Activated CD4-positive, alpha-beta memory T cell treated with anti-CD3 and anti-CD28 coated beads, Interleukin-2, amount 10 ng/mL, durations not matched to agents 7 days and 5 days (primary cell): Measurements from ENCODE around the gene UCHL1. TPM values are rescaled to one million over a fixed set of nuclear protein-coding genes. Genes with fewer than 3 reads are reported as not detected.
"Not testable (repeated sequence)": the region's sequence is repeated elsewhere in the genome, so short reads cannot be mapped to it uniquely, and the experiment has no call there.

Experiments
- CTCF ChIA-PET: fragments of 350-600 bp; sonication (Branson Sonifier 250); formaldehyde crosslinking; loops from one replicate; lab custom pipeline; 2021; ENCODE audit warnings: antibody characterized with exemption, inconsistent platforms; lab: Charles Lee
- POLR2A ChIA-PET: fragments of 350-600 bp; sonication (Branson Sonifier 250); formaldehyde crosslinking; loops from one replicate; lab custom pipeline; 2021; ENCODE audit warnings: antibody characterized with exemption; lab: Charles Lee
- DNase-seq: peaks from one replicate; pipeline ENCODE4 v3.0.0-alpha.2; 2020
- H3K27ac Mint-ChIP-seq: one replicate; pipeline ENCODE4 v1.8.0; 2021; ENCODE audit warnings: mild to moderate bottlenecking, mixed read lengths
- H3K27me3 Mint-ChIP-seq: one replicate; pipeline ENCODE4 v1.8.0; 2021; ENCODE audit warnings: mixed read lengths
- H3K36me3 Mint-ChIP-seq: one replicate; pipeline ENCODE4 v1.8.0; 2021; ENCODE audit warnings: low read depth, mixed read lengths
- H3K4me1 Mint-ChIP-seq: one replicate; pipeline ENCODE4 v1.8.0; 2021; ENCODE audit warnings: mixed read lengths
- H3K4me3 Mint-ChIP-seq: one replicate; pipeline ENCODE4 v1.8.0; 2021; ENCODE audit warnings: mild to moderate bottlenecking, mixed read lengths
- H3K9me3 Mint-ChIP-seq: one replicate; pipeline ENCODE4 v1.8.0; 2021; ENCODE audit warnings: mixed read lengths
- total RNA-seq, 2 experiments: library from RNA; stranded (reverse); gene quantifications; one replicate each; pipeline ENCODE4 v1.2.3, GENCODE V29; 2021

UCHL1 gene
- total RNA-seq, 2 experiments from 2014 or later = not detected

GRCh38 chr4:41257257-41257901 lies 651 bp downstream of the UCHL1 start:
- H3K9me3 Mint-ChIP-seq = no peaks in the 10 kb centered on the region
- H3K4me1 Mint-ChIP-seq = peaks cover 6% of the 10 kb centered on the region
- no peaks in the 10 kb centered on the region for H3K36me3 Mint-ChIP-seq
- DNase-seq = no peak
- ChIA-PET POLR2A (no interaction called here), CTCF (interaction anchor here (1.3 kb wide), 1 partner anchor 24 kb away, joined by 4 read pairs; no protein-coding TSS in a partner anchor)
- peaks cover 36% of the 10 kb centered on the region for H3K27me3 Mint-ChIP-seq
- H3K4me3 Mint-ChIP-seq = no peak overlapping the region
- no peak overlapping the region for H3K27ac Mint-ChIP-seq

GRCh38 chr4:41257906-41258305 lies 1.2 kb downstream of the UCHL1 start:
- no peaks in the 10 kb centered on the region for H3K9me3 Mint-ChIP-seq
- ChIA-PET POLR2A (no interaction called here), CTCF (interaction anchor here (0.5 to 1.3 kb wide), 3 partner anchors 23 to 726 kb away, joined by 3 to 4 read pairs (median 3); no protein-coding TSS in a partner anchor)
- peaks cover 36% of the 10 kb centered on the region for H3K27me3 Mint-ChIP-seq
- no peaks in the 10 kb centered on the region for H3K36me3 Mint-ChIP-seq
- peaks cover 6% of the 10 kb centered on the region for H3K4me1 Mint-ChIP-seq
- no peak overlapping the region for H3K4me3 Mint-ChIP-seq
- no peak overlapping the region for H3K27ac Mint-ChIP-seq
- no peak for DNase-seq

GRCh38 chr4:41258783-41259182 lies 2.1 kb downstream of the UCHL1 start:
- Mint-ChIP-seq H3K27ac (no peak overlapping the region), H3K4me1 (peaks cover 6% of the 10 kb centered on the region), H3K36me3 (no peaks in the 10 kb centered on the region), H3K27me3 (peaks cover 34% of the 10 kb centered on the region), H3K9me3 (no peaks in the 10 kb centered on the region), H3K4me3 (no peak overlapping the region)
- ChIA-PET POLR2A (no interaction called here), CTCF (interaction anchor here (0.7 to 1.3 kb wide), 3 partner anchors 22 to 334 kb away, joined by 3 to 4 read pairs (median 3); no protein-coding TSS in a partner anchor)
- DNase-seq = no peak

- Mint-ChIP-seq H3K27ac (no peak overlapping the region), H3K9me3 (no peaks in the 10 kb centered on the region), H3K36me3 (no peaks in the 10 kb centered on the region), H3K27me3 (peaks cover 34% of the 10 kb centered on the region), H3K4me1 (peaks cover 6% of the 10 kb centered on the region), H3K4me3 (no peak overlapping the region)
- DNase-seq = no peak
- ChIA-PET POLR2A (no interaction called here), CTCF (no interaction called here)
Measured at GRCh38 chr4:41260116-41260733, 3.5 kb downstream of the UCHL1 start.

- Mint-ChIP-seq H3K27ac (no peak overlapping the region), H3K9me3 (no peaks in the 10 kb centered on the region), H3K36me3 (no peaks in the 10 kb centered on the region), H3K27me3 (peaks cover 20% of the 10 kb centered on the region), H3K4me3 (no peak overlapping the region), H3K4me1 (peaks cover 6% of the 10 kb centered on the region)
- ChIA-PET POLR2A (no interaction called here), CTCF (no interaction called here)
- no peak for DNase-seq
Measured at GRCh38 chr4:41262198-41262597, 5.5 kb downstream of the UCHL1 start.

GRCh38 chr4:41264212-41264611 lies 7.5 kb downstream of the UCHL1 start:
- no peaks in the 10 kb centered on the region for H3K9me3 Mint-ChIP-seq
- H3K27ac Mint-ChIP-seq = no peak overlapping the region
- no peaks in the 10 kb centered on the region for H3K4me1 Mint-ChIP-seq
- peaks cover 5% of the 10 kb centered on the region for H3K27me3 Mint-ChIP-seq
- ChIA-PET CTCF (interaction anchor here (1.0 kb wide), 1 partner anchor 16 kb away, joined by 3 read pairs; no protein-coding TSS in a partner anchor), POLR2A (no interaction called here)
- no peak overlapping the region for H3K4me3 Mint-ChIP-seq
- no peaks in the 10 kb centered on the region for H3K36me3 Mint-ChIP-seq
- no peak for DNase-seq

GRCh38 chr4:41267997-41268396 lies 11.3 kb downstream of the UCHL1 start:
- H3K4me1 Mint-ChIP-seq = no peaks in the 10 kb centered on the region
- no peak for DNase-seq
- no peaks in the 10 kb centered on the region for H3K27me3 Mint-ChIP-seq
- ChIA-PET POLR2A (no interaction called here), CTCF (no interaction called here)
- no peaks in the 10 kb centered on the region for H3K9me3 Mint-ChIP-seq
- H3K27ac Mint-ChIP-seq = no peak overlapping the region
- H3K4me3 Mint-ChIP-seq = no peak overlapping the region
- no peaks in the 10 kb centered on the region for H3K36me3 Mint-ChIP-seq

- H3K27me3 Mint-ChIP-seq = peaks cover 3% of the 10 kb centered on the region
Measured at GRCh38 chr4:41268721-41269517, 12.2 kb downstream of the UCHL1 start.

GRCh38 chr4:41269682-41270081 lies 13.0 kb downstream of the UCHL1 start:
- no peak overlapping the region for H3K27ac Mint-ChIP-seq
- no peaks in the 10 kb centered on the region for H3K36me3 Mint-ChIP-seq
- POLR2A ChIA-PET = no interaction called here
- no peaks in the 10 kb centered on the region for H3K4me1 Mint-ChIP-seq
- no peak for DNase-seq
- peaks cover 3% of the 10 kb centered on the region for H3K27me3 Mint-ChIP-seq
- no peaks in the 10 kb centered on the region for H3K9me3 Mint-ChIP-seq
- H3K4me3 Mint-ChIP-seq = no peak overlapping the region
- CTCF ChIA-PET = interaction anchor here (1.1 kb wide), 1 partner anchor 11 kb away, joined by 3 read pairs; no protein-coding TSS in a partner anchor

More at GRCh38 chr4:41268721-41269517, 12.2 kb downstream of the UCHL1 start:
- no peak overlapping the region for H3K4me3 Mint-ChIP-seq
- DNase-seq = no peak
- H3K27ac Mint-ChIP-seq = no peak overlapping the region
- ChIA-PET CTCF (interaction anchor here (1.1 kb wide), 1 partner anchor 12 kb away, joined by 3 read pairs; no protein-coding TSS in a partner anchor), POLR2A (no interaction called here)
- no peaks in the 10 kb centered on the region for H3K36me3 Mint-ChIP-seq
- no peaks in the 10 kb centered on the region for H3K9me3 Mint-ChIP-seq
- H3K4me1 Mint-ChIP-seq = no peaks in the 10 kb centered on the region

GRCh38 chr4:41275931-41276330 lies 19.2 kb downstream of the UCHL1 start:
- H3K4me3 Mint-ChIP-seq, DNase-seq, H3K27me3 Mint-ChIP-seq, CTCF ChIA-PET, H3K4me1 Mint-ChIP-seq, H3K36me3 Mint-ChIP-seq, POLR2A ChIA-PET, H3K27ac Mint-ChIP-seq, H3K9me3 Mint-ChIP-seq: not testable (repeated sequence)

GRCh38 chr4:41280010-41280409 lies 23.3 kb downstream of the UCHL1 start:
- no peak for DNase-seq
- Mint-ChIP-seq H3K27me3 (no peaks in the 10 kb centered on the region), H3K4me3 (no peak overlapping the region), H3K36me3 (no peaks in the 10 kb centered on the region), H3K27ac (no peak overlapping the region), H3K9me3 (no peaks in the 10 kb centered on the region), H3K4me1 (no peaks in the 10 kb centered on the region)
- CTCF ChIA-PET = interaction anchor here (0.7 to 4.5 kb wide), 5 partner anchors 15 to 608 kb away, joined by 3 to 57 read pairs (median 3); no protein-coding TSS in a partner anchor
- POLR2A ChIA-PET = no interaction called here

GRCh38 chr4:41281038-41281634 lies 24.4 kb downstream of the UCHL1 start:
- POLR2A ChIA-PET = no interaction called here
- no peak overlapping the region for H3K27ac Mint-ChIP-seq
- H3K27me3 Mint-ChIP-seq = no peaks in the 10 kb centered on the region
- no peaks in the 10 kb centered on the region for H3K9me3 Mint-ChIP-seq
- no peaks in the 10 kb centered on the region for H3K36me3 Mint-ChIP-seq
- CTCF ChIA-PET = interaction anchor here (0.7 to 4.5 kb wide), 11 partner anchors 11 to 607 kb away, joined by 3 to 57 read pairs (median 4); no protein-coding TSS in a partner anchor
- no peak overlapping the region for H3K4me3 Mint-ChIP-seq
- no peak for DNase-seq
- H3K4me1 Mint-ChIP-seq = no peaks in the 10 kb centered on the region
